Globus pallidus (tissue), 1 donor: ENCODE results near the gene DUSP1.

Experiments
- DNase-seq: peaks from one replicate; pipeline ENCODE4 v3.0.0-alpha.2; 2015; ENCODE audit warnings: low spot score

DUSP1 gene

DNA sequence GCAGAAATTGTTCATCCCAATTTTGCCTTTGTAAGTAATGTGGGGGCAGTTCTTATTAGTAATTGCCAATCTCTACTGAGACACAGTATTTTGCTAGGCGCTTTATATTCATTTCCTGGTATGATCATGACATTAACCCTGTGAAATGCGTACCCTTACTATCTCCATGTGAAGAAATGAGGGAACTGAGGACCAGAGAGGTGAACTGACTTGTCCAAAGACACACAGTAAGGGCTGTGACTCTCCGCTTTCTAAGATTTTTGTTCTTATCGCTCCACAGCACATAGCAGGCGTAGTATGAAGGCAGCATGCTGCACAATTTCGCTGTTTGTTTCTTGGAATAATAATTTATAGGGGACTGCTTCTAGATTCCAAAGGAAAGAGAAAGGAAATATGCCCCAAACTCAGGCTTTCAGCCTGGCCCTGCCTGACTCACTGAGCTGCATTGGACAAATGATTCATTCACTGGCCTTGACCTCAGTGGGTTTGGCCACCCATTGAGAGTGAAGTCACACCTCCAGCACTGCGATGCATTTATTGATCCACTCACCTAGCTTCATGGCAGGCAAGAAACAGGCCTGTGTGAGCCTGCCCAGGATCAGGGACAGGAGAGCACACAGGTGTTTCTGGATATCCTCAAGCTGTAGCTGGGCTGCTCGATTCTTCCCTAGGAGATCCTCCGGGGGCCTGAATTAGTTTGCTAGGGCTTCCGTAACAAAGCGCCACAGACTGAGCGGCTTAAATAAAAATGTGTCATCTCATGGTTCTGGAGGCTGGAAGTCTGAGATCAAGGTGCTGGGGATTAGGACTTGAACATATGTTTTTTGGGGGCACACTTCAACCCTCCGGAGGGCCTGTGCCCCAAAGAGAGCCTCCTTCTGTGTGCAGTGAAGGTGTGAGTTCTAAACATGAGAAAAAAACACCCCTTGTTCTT lies 7.2 kb upstream of the DUSP1 start:
- no peak for DNase-seq

DNA sequence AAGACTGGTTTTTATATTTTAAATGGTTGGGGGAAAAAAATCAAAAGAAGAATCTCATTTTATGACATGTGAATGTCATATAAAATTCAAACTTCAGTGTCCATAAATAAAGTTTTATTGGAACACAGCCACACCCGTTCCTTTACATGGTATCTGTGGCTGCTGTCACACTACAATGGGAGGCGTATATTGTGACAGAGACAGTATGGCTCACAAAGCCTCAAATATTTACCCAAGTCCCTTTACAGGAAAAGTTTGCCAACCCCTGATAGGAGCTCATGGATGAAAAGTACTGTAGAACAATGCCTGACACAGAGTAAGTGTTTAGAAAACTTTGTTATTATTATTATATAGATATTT lies 5.2 kb upstream of the DUSP1 start:
- DNase-seq = no peak

DNA sequence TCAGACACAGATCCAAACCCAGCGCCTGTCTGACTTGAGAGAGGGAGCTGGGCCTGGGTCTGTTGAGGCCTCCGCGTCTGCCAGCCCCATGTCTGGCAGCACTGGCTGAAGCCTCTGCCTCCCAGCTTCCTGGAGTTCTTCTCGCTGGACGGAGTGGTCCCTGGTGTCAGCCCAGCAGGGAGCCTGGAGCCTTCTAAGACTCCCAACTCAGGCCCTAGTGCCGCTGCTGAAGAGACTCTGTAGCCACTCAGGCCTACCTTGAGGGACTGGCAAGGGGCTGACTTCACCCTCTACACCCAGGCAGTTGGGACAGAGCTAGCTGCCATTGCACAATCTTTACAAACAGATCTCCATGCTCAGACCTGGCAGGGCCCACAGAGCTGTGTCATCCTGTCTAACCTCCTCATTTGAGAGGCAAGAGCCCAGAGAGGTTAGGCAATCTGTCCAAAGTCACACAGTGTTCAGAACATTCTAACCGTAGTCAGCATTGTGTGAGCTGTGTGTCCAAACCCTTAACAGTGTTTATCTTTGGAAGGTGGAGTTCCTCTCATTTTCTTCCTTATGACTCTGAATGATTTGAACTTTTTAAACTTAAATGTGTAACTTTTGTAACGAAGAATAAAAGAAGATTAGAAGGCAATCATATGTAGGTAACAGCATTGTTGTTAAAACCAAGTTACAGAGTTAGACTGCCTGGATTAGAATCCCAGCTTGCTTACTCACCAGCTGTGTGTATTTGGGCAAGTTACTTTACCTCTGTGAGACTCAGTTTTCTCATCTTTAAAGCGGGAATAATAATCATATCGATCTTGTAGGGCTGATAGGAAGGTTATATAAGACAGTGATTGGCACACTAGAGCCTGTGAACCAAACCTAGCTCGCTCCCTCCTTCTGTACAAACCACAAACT lies 4.6 kb upstream of the DUSP1 start:
- no peak for DNase-seq

DNA sequence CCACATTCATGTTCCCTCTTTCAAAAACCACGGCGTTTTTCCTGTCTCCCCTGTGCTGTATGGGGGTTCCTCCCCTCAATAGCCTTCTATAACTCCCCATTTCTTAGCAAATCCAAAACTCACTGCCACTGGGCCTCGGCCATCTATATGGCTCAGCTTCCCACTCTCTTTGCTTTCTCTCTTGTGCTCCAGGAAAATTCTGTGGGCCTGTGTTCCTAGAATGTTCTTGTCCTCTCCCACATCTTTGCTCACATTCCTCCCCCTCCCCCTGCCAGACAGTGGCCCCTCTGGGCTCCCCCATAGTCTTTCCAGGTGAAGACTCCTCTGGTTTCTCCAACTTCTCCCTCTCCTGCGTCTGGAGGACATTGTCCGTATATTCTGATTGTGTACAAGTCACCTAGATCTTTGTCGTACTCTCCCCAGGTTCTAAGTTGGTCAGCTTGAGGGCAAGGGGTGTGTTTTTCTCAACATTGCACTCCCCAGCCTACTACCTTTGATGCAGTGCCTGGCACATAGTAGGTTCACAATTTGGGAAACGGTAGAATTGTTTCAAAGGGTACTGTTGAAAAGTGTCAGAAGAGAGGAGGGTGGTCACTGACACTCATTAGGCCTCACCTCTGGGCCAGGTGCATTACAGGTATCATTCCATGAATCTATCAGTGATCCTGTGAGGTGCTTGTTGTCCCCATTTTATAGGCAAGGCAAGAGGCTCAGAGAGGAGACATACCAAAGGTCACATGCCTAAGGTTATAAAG lies 3.7 kb upstream of the DUSP1 start:
- no peak for DNase-seq

DNA sequence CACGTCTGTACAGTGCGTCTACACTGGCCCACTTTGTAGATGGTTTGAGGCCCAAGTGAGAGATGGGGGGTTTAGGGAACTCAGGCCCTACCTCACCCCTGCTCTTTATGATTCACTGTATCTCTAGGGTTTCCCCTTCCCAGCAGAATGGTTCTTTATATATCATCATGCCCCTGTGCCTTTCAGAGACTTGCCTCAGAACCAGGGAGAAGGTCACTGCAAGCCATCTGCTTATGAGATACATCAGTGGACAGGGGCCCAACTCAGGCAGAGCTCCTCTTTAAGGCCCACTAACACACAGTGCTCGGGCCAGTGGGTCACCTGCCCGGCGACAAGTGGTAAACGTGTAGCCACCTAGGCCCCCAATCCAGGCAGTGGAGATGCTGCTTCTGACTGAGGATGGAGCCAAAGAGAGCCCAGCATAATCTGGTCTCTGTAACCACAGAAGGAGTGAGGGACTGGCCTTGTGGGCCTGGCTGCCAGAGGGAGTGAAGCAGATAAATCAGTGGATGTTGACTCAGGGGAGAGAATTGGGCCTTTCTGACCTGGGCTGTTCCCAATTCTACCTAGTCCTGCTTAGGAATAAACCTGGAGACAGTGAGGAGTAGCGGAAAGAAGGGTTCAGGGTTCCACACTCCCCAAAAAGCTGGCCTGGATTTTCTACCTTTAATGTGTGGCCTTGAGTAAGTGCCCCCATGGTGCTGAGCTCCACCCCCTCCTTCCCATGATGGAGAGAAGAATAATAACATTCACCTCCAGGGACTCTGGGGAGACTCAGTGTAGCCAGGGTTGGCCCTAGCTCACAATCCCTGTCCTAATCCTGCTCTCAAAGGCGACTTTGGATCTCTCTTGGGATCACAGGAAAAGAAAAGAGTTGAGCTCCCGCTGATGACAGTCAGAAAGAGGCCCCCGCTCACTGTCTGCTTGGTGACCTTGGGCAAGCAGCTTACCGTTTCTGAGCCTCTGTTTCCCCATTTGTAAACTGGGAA lies 2.8 kb upstream of the DUSP1 start:
- DNase-seq = no peak

DNA sequence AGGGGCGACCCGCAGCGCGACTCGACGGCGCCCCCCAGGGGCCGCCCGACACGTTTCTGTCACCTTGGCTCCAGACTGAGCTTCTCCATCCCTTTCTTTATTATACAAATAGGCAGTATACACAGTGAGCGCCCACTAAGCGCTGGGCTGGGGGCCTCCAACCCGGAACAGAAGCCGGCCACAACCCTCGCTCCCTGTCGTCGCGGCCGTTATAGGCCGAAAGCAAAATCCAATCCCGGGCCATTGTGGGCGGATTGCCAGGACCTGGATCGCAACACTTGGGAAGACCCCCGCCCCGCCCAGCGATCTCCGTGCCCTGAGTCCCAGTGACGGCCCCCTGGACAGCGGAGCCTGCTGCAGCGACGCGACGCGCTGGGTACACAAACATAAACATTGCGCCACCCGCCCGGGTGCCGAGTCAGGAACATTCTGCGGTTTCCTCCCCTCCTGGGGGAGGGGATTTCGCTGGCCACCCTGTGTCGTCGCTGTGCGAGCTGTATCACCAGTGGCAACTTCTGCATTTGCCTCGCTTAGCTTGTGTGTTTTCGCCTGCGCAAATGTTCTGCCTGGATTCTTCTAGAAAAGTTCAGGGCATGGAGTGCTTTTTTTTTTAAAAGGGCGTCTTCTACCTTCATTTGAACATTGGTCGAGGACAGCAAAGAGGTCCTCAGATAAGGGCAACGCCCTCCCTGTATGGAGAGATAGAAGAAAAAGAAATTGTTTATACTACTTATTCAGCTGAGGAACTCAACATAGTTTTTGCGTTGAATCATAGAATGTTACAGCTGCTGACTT lies 1.3 kb upstream of the DUSP1 start:
- peak; percentile 67 for DNase-seq

DNA sequence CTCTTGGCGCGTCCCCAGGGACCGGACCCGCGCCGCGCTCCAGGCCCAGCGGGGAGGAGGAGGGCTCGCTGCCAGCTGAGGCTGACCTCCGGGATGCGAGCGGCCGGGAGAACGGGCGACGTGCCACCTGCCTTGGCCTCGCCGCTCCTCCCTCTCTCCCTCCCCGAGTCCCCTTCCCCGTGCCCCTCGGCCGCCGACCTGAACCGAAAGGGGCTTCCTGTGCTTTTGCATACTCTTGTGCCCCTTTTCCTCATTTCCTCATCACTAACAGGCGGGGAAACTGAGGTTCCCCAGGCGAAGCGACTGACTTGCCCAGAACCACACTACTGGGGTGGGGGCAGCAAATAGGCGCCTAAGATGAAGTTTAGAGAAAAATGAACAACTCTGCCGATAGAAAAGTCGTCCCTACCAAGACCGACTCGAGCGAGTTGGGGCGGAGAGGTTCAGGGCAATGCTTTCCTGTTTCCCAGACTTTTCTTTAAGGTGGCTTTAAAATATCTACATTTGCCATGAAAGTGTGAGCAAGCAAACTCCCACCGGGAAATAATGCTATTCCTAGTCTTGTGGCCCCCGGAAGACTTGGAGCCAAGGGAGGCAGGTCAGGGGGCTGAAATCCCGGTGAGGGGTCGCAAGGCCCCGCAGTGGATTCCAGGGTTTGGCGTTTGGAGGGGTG lies 580 bp upstream of the DUSP1 start:
- DNase-seq = peak; percentile 79

DNA sequence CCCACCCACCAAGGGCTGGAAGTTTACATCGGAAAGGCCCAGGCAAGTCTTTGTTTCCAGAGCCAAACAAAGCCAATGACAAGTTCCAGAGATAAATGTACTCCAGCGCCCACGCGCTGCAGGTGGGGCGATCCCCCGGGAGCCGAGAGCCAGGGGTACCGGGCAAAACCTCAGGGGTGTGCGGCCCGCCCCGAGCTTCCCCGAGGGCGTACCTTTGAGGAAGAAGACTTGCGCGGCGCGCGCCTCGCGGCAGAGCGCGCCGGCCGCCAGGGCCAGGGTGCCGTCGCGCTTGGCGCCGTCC lies 671 bp downstream of the DUSP1 start:
- DNase-seq = no peak

DNA sequence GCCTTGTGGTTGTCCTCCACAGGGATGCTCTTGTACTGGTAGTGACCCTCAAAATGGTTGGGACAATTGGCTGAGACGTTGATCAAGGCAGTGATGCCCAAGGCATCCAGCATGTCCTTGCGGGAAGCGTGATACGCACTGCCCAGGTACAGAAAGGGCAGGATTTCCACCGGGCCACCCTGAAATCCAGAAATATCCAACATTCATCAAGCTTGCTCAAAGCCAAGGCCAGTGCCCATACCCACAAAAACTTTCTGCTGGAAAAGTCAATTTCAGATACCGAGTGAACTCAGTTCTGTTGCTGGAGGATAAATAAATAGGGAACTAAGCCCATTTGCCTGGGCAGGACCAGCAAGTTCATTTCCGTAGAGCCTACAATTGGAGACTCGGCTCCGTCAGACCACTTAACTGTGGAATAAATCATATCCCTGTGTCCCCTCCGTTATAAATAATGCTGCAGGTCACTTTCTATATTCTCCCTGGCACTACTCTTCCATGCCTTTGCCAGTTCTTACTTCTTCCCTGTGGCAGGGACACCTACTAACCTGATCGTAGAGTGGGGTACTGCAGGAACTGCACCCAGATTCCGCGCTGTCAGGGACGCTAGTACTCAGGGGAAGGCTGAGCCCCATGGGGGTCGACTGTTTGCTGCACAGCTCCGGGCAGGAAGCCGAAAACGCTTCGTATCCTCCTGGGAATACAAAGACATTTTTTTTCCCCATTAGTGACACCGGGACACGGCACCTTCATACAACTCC lies 1.2 kb downstream of the DUSP1 start:
- DNase-seq = peak; percentile 42

DNA sequence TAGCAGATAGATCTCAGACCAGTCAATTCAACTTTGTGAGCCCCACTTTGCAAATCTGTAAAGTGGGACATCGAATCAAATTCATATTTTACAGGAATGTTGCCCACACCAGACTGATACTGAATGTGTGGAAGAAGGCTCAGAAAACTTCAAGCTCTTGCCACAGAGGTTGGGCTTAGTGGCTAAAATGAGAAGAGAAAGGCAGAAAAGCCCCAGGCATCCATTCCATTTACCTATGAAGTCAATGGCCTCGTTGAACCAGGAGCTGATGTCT lies 1.7 kb downstream of the DUSP1 start:
- DNase-seq = no peak

DNA sequence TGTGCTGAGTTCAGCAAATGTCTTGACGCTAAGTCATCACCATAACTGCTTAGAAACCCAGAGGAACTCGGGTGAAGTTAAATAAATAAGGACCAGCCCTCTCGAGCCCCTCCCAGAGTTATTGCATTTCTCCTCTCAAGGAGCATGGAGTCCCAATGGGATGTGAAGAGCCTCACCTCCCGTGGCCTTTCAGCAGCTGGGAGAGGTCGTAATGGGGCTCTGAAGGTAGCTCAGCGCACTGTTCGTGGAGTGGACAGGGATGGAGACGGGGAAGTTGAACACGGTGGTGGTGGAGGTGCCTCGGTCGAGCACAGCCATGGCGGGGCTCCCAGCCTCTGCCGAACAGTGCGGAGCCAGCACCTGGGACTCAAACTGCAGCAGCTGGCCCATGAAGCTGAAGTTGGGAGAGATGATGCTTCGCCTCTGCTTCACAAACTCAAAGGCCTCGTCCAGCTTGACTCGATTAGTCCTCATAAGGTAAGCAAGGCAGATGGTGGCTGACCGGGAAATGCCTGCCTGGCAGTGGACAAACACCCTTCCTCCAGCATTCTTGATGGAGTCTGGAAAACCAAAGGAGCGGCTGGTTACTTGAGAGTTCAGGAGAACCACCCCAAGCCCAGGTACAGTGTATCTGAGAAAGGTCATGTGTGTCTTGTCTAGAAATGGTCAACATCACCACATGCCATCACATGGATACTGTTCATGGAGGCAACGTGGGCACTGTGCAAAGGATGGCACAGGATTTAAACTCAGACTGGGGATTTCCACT lies 2.2 kb downstream of the DUSP1 start:
- peak; percentile 37 for DNase-seq

DNA sequence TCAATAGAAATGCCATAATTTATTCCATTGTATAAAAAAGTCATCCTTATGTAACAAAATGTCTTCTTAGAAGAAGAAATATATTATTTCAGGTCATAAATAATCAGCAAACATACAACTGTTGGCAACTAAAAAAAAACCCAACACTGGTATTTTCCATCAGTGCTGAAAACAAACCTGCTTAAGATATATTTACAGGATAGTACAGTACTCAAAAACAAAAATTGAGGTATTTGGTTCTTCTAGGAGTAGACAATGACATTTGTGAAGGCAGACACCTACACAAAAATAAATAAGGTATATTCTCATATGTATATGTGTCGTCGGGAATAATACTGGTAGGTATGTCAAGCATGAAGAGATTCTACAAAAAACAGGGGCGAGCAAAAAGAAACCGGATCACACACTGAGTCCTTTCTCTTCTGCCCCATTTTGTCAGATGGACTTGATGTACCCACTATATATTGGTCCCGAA lies 2.9 kb downstream of the DUSP1 start:
- DNase-seq = no peak

DNA sequence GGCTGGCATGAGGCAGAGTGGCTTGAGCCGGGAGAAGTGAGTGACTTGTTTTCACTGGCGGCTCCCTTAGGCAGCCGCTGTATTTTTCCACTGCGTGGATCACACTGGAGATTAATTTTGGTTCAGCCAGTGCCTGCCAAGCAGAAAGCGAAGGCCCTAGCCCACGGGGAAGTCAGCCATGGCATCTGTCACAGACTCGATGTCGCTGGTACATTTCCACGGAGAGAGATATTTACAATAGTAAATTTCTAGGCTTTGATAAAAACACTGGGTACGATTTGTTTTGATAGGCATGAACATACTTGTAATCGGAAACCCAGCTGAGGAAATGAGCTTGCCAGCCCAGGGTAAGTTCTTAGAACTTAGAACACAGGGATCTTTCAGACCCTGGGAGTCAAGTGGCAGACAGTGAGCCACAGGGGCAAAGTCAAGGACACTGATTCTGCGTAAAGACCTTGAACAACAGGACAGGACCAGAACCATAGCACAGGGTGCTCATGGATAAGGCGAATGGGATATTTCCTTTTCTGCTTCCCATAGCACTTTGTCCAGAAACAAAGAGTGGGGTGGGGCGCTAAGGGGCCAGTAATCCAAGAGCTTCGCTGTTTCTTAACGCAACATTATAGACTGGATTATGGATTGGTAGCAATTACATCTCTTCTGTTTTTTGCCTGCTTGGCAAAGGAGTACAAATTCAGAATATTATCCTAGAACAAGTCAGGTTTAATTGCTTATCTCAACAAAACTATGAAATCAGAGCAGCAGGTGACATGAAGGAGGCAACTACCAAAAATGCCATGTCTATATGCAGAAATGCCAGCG lies 4.5 kb downstream of the DUSP1 start:
- DNase-seq = peak; percentile 84

DNA sequence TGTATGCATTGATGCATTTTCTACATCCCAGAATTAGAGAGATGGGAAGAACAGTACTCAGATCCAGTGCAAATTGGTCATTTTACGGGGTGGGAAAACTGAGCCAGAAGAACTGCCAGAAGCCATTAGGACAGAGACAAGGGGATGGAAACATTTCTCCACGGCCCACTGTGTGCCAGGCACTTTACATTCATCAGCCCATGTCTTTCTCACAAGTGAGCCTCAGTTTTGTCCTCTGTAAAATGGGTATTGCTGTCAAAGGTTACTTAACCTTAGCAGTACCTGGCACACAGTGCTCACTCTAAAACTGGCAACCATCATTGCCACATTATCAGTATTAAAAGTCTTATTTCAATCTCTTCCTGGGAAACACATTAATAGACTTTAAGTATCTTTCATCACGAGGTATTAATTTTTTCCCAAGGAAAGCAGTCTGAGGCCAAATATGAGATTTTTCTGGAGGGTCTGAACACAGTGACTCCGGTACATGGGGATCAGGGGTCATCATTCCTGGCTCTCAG lies 5.2 kb downstream of the DUSP1 start:
- DNase-seq = peak; percentile 52

DNA sequence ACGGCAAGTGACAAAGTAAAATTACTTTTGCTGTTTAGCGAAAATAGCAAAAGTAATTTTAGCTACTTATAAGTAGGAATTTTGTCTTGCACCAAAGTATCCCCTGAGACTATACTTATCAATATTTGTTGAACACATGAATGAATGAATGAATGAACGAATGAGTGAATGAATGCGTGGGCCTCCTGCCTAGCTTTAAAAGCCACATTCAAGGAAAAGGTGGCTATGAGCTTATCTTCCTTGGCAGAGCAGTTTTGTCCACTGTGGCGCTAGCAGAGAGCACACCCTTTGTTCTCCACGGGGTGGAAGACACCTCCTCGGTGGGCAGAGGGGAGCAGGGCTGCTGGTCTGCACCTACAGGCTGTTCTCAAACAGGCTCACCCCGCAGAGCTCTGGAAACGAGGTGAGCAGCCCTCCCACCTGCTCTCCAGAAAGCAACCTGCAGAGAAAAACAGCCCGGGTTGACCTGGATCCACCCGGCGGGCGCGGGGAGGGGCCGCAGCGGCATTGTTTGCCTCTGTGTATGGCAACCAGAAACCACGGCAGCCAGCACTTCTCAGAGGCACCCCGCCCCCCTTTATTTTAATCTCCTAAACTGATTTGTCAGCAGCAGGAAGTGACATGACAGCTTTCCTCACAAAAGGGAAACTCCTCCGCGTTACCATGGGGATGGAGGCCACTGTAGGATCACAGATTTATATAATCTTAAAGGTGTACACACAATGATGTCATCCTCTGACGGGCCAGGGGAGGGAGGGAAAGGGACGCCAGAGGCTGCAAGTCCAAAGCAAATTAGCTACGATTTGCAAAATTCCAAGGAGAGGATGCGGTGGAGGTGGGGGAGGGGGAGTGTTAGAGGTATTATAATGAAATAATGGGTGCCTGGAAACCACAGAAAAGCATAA lies 5.9 kb downstream of the DUSP1 start:
- peak; percentile 96 for DNase-seq

DNA sequence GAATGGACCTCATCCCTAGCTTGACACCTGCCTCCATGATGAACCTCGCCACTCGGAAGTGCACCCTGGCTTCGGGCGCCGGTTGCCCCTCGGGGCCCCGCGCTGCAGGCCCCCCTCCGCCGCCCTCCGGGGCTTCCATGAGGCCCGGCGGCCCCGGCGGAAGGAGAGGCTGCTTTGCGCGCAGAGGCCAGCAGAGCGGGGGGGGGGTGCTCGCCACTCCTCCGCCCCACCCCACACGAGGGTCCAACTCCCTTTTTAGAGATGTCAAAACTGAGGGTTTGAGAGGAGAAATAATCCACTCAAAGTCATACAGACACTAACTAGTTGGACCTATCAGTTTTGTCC lies 7.9 kb downstream of the DUSP1 start:
- DNase-seq = no peak
